ENCODE data around the gene CAPSL. TPM values are rescaled to one million over a fixed set of nuclear protein-coding genes. Genes with fewer than 3 reads are reported as not detected.
A peak's percentile ranks its signal among the peaks of the same experiment; 100 is the strongest.
"Not testable (repeated sequence)": the region's sequence is repeated elsewhere in the genome, so short reads cannot be mapped to it uniquely, and the experiment has no call there.

The CAPSL gene
- total RNA-seq, 1 experiment from 2014 or later, result 0.62 TPM

- DNase-seq (ENCODE audit: low read depth), result no peak
These were observed 30.2 kb downstream of the CAPSL start for GRCh38 chr5:35908228-35908627.

- DNase-seq (ENCODE audit: low read depth), result no peak
These were observed 33.8 kb downstream of the CAPSL start for GRCh38 chr5:35904443-35905132.

DNA sequence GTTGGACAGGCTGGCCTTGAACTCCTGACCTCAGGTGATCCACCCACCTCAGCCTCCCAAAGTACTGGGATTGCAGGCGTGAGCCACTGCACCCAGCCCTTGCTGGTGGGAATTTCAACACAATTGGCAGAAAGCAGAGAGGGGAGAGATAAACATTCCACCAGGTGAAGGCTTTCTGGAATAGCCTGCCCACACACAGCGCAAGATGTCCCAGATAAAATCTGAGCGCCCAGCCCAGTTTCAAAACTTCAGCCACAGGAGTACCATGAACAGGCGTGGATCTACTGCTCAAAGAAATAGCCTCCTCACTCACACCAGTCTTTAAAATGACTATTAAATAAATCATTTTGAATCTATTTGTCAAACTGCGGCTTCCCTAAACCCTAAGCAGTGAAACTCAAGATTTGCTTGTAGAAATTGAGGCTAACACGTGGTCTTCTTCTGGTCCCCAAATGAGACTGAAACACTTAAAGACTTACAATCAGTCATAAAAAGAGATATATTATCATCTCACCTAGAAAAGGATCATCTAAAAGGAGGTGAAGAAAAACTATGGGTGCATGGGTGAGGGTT, 34.7 kb downstream of the CAPSL start:
- no peak for DNase-seq (ENCODE audit: low read depth)

- DNase-seq (ENCODE audit: low read depth), result peak; percentile 42
These were observed 36.3 kb downstream of the CAPSL start for GRCh38 chr5:35902046-35902672.

DNA sequence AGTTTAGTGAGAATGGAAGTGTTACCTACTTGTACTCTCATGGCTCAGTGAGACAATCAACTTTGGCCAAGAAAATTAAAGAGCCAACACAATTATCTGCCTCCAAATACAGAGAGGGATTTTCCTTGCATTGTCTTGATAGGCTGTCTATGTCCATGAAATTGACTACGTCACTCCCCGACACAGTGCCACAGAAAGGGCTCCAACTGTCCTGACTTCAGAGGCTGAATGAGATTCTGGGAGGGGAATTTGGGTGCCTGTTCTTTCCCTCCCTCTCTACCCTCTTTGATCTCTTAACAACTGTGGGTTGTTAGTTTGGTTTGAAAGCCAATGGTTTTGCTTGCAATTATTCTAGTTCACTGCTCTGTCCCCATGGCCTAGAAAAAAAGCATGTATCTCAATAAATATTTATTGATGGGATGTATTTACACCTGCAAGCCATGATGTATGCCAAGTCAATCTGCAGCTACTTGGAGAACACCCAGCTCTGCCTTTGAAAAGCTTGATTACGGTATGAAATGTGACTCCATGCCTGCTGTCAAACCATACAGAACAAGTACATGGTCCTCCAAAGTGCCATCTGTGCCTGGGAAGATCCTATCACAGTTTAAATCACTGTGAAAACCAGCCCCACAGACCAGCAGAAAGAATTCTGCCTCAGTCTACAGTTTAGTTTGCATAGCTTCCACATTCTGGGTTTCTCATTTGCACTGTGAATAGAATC, 37.3 kb downstream of the CAPSL start:
- DNase-seq (ENCODE audit: low read depth), result no peak

GRCh38 chr5:35899800-35900199, 38.6 kb downstream of the CAPSL start:
- DNase-seq (ENCODE audit: low read depth), result no peak

DNA sequence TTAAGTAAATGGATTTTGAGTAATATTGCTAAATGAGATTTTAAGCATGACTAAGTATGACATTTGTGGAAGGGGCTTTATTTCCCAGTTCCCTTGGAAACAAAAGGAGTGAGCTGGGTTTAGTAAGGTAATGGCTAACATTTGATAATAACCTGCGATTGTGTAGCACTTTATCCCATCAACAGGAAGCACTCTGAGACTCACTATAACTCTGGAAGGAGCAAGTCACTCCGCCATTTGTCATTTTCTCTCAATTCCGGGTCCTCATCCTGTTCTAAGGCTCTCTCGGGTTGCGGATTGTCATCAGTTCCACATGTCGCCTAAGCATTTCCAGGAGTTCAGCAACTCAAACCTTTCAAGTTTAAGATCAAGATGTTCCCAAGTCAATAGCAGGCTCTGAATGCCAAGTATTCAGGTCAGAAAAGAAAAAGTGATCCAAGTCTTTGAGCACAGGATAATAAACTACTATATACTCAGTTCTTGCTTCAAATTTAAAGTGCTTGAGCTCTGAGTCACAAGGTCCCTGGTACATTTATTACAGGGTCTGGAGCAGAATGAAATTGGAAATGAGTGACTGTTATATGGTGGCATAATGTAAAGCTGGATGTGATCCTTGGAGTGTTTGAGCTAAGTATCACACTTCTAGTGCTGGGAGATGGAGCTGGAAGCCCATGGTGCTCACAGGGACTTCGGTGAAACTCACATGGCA, 39.3 kb downstream of the CAPSL start:
- DNase-seq (ENCODE audit: low read depth), result no peak

- DNase-seq (ENCODE audit: low read depth), result no peak
These were observed 44.3 kb downstream of the CAPSL start for GRCh38 chr5:35894131-35894530.

GRCh38 chr5:35892799-35893198, 45.6 kb downstream of the CAPSL start:
- not testable (repeated sequence) for DNase-seq (ENCODE audit: low read depth)

DNA sequence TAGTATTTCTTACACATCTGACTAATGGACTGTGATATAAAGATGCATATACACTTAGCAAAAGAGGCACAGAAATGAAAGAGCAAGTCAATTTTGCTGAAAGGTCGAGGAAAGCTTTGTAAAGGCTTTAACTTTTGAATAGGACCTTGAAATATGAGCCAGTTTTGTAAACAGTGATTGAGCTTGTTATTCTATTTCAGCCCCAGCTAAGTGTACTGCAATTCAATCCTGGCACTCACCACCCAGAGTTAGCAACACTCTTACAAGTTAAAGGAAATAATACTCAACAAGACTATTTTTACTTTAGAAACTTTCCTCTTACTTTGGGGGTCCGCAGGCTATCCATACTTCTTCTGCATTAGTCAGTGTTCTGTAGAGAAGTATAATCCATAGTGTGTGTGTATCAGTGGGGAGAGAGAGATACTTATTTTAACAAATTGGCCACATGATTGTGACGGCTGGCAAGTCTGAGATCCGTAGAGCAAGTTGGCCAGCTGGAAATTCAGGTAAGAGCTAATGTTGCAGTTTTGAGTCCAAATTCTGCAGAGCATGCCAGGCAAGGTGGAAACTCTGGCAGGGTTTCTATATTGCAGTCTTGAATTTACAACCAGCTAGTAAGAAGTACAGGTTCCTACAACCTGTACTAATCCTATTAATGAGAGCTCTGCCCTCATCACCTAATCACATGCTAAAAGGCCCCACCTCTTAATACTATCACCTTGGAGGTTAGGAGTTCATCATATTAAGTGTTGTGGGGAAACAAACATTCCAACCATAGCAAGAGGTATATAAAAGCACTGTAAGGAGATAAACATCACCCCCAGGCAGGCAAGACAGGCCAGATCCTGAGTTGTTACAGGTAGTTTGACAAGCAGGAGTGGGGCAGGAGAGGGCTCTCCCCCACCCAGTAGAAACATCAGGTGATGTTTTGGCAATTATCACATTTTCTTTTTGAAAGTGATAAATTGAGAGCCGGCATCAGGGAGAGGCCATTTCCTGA, 48.1 kb downstream of the CAPSL start:
- no peak for DNase-seq (ENCODE audit: low read depth)

GRCh38 chr5:35887321-35888100, 50.9 kb downstream of the CAPSL start:
- DNase-seq (ENCODE audit: low read depth), result no peak

- DNase-seq (ENCODE audit: low read depth), result no peak
These were observed 52.0 kb downstream of the CAPSL start for GRCh38 chr5:35886381-35886780.

DNA sequence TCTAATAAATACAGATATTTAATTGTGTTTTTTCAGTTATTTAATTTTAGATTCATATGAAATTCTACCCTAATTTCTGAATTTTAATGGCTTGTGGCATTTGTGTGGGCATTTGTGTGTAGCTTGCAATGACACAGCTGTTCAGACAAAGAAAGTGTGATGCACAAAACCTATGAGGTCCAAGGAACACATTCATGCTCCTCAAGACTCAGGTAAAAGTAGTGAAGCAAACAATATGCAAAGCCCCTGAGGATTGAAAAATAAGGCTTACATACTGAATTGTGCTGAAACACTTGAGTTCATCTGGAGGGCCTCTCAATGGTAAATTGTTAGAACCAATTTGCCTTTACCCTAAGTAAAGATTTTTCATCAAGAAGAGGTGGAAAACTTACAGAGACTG, 53.6 kb downstream of the CAPSL start:
- no peak for DNase-seq (ENCODE audit: low read depth)

DNA sequence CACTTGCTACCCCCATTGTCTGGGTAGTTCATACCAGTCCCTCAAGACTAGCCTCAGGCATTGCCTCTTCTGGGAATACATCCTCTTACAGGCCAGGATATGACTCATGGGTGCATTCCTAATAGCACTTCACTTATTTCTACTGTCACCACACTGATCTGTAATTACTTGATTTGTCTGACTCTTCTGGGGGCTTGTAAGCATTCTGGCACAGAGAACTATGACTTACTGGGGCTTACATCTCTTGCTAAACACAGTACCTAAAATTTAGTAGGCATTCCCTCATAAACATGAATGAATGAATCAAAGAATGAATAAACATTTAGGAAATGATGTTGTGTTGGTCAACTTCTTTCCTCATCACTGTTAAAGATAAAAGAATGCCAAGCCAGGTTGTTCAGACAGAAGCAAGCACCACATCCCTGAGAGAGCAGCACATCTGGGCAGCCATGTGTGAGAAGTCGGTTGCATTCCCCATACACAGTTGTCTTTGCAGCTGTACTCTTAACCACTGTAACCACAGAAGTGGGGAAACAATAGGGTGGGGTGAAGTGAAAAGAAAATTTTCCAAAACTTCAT, 54.1 kb downstream of the CAPSL start:
- peak; percentile 98 for DNase-seq (ENCODE audit: low read depth)

DNA sequence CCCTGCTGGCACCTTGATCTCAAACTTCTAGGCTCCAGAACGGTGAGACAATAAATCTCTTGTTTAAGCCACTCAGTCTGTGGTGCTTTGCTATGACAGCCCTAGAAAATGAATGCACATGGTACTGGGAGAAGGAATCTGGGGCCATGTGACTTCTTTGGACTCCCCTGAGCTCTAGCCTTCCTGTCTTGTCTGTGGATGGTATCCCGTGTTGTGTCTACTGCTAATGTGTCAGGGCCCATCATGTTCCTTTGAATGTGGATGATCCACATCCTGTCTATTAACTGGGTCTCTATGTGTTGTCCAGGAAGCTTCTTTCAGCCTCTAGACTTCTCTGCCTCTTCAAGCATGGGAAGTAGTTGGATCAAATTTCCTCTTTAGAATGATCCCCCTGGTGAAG, 56.7 kb downstream of the CAPSL start:
- no peak for DNase-seq (ENCODE audit: low read depth)

DNA sequence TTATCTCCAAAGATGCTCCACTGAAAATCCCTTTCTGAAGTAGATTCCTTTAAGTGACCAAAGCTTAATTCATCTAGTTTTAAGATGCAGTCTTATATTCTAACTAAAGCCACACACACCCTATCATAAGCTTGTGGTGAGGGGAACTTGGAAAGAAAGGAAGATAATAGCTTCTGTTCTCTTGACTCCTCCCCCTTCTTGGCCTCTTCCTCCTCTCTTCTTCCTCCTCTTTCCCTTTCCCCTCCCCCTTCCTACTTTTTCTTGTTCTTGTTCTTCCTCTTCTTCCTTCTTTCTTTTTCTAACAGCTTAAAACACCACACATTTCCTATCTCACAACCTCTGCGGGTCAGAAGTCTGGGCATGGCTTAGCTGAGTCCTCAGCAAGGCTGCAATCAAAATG, 58.3 kb downstream of the CAPSL start:
- no peak for DNase-seq (ENCODE audit: low read depth)

- DNase-seq (ENCODE audit: low read depth), result no peak
These were observed 58.8 kb downstream of the CAPSL start for GRCh38 chr5:35879649-35880048.

DNA sequence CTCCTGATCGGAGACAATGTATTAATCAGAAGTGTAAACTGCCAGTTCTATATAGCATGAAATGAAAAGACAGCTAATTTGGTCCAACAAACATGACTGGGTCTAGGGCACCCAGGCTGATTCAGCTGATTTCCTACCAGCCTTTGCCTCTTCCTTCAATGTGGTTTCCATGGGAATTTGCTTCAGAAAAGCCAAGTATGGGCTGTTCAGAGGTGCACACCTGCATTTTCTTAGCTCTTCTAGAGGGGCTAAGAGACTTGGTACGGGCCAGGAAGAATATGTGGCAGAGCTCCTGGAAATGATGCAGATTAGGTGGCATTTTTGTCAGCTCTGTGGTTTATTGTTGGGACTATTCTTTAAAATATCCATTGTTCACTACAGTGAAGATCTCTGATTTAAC, 59.3 kb downstream of the CAPSL start:
- DNase-seq (ENCODE audit: low read depth), result no peak

- DNase-seq (ENCODE audit: low read depth), result no peak
These were observed 60.3 kb downstream of the CAPSL start for GRCh38 chr5:35878079-35878478.

GRCh38 chr5:35877655-35878054, 60.8 kb downstream of the CAPSL start:
- DNase-seq (ENCODE audit: low read depth), result peak; percentile 42

All from M059J (cell line).